ENCODE results near the gene MRPS23. TPM values are rescaled to one million over a fixed set of nuclear protein-coding genes. Genes with fewer than 3 reads are reported as not detected.

MRPS23 gene
- polyA plus RNA-seq, 2 of the 4 experiments (the other 2 are of a cell fraction), result 110 to 153 TPM

DNA sequence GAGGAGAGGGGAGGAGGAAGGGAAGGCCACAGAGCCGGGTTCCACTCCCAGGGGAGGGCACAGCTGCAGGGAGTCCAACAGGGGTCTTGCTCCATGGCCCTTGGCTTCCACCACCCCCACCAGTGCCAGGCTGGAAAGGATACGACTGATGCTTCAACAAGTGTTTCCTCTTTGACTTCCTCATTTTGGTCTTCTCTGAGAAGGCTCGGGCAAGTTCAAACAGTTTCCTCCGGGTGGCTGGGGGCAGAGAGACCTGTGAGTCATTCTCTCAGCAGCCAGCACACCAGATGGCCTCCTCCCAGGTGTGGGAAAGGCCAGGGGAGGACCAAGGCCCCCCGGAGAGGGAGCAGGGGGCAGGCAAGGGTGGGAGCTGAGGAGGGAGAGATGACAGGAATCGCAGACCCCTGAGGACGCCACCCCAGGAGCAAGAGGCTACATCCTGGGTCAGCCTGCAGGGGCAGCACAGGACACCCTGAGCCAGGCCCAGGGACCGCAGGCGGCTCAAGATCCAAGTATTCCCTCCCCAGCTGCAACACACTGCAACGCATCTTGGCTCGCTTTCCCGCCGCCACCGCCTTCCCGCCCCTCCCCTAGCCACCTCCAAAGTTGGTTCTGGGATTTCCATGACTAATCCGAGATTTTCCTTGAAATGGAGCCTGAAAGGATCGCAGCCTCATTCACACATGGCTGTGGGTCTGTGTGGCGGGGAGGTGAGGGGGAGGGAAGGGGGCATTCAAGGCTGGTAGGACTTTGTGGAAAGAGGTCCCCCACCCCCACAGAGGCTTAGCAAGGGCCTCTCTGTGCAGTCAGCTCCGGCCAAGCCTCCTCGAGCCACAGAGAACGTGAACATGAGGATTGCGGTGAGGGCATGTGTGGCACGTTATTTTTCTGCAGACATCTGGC is 18.4 kb upstream of the MRPS23 start:
- peak; percentile 92 to 97 for DNase-seq (ENCODE audit: low read depth in 1 of 2, low spot score in 1 of 2)
- H3K27ac ChIP-seq, result peak overlapping the region; percentile 92 to 95
- WGBS (ENCODE audit: missing lambda C conversion rate), result 20% methylated on average over 23 of the region's 23 CpGs
- peaks cover 69% of the 10 kb centered on the region for H3K4me1 ChIP-seq
- H3K4me3 ChIP-seq, result no peak overlapping the region
- POLR2A ChIA-PET, result interaction anchor here (0.5 to 2.8 kb wide), 8 partner anchors 10 to 139 kb away, joined by 3 to 15 read pairs (median 4); partner anchors contain the start of genes CUEDC1, MRPS23 and SRSF1
- peak overlapping the region; percentile 66 for H3K4me2 ChIP-seq
- CTCF ChIA-PET, result interaction anchor here (0.7 to 48.7 kb wide), 17 partner anchors 6 to 244 kb away, joined by 3 to 1377 read pairs (median 8); partner anchors contain the start of genes CUEDC1, MRPS23, SRSF1 and VEZF1
- FAIRE-seq, result peak; percentile 98
- no peaks in the 10 kb centered on the region for H3K9me3 ChIP-seq
- peak; percentile 84 to 91 for ATAC-seq
- TF ChIP-seq RAD21 (conservative IDR thresholded peaks at IDR 0.05 in 1 of 2, IDR thresholded peaks at IDR 0.05 in 1 of 2) (peak in 1 of 2 experiments; percentile 75), CHD2 (IDR thresholded peaks at IDR 0.05; ENCODE audit: low read length, partially characterized antibody) (no peak), TP53 (CRISPR knock-in tag; IDR thresholded peaks at IDR 0.05) (no peak), EP300 (IDR thresholded peaks at IDR 0.05) (peak; percentile 44 to 91; a peak in 4 of 5 replicates), CTCF (IDR thresholded peaks at IDR 0.05) (peak; percentile 50), GATA3 (IDR thresholded peaks at IDR 0.05; ENCODE audit: borderline replicate concordance) (peak; percentile 87), KDM1A (IDR thresholded peaks at IDR 0.05; ENCODE audit: low read depth) (no peak), ATOH8 (CRISPR knock-in tag; IDR thresholded peaks at IDR 0.05; ENCODE audit: low read depth) (peak; percentile 35; the same call in 1 of the 2 replicates), RARB (CRISPR knock-in tag; IDR thresholded peaks at IDR 0.05) (no peak), HMGXB4 (CRISPR knock-in tag; IDR thresholded peaks at IDR 0.05; ENCODE audit: borderline replicate concordance) (no peak), RFX5 (IDR thresholded peaks at IDR 0.05) (no peak), NFE2L2 (conservative IDR thresholded peaks at IDR 0.05; ENCODE audit: low read length) (no peak), PHF8 (IDR thresholded peaks at IDR 0.05; ENCODE audit: borderline replicate concordance, low read depth) (no peak), NR3C1 (IDR thresholded peaks at IDR 0.05) (no peak), CHD4 (IDR thresholded peaks at IDR 0.05; ENCODE audit: borderline replicate concordance) (no peak), HOXB13 (CRISPR knock-in tag; IDR thresholded peaks at IDR 0.05; ENCODE audit: low read depth) (0 out of 2 replicates have a peak, but pooled peaks have one; percentile 36), MAFK (IDR thresholded peaks at IDR 0.05; ENCODE audit: partially characterized antibody) (no peak), SMC3 (IDR thresholded peaks at IDR 0.05) (peak; percentile 55; the same call in 2 of the 3 replicates), TFCP2L1 (CRISPR knock-in tag; IDR thresholded peaks at IDR 0.05) (no peak), ZNF302 (CRISPR knock-in tag; IDR thresholded peaks at IDR 0.05) (0 out of 2 replicates have a peak, but pooled peaks have one; percentile 37), MAZ (IDR thresholded peaks at IDR 0.05; ENCODE audit: borderline replicate concordance, low read depth, low read length) (no peak), MYC (IDR thresholded peaks at IDR 0.05; ENCODE audit: borderline replicate concordance, low read length) (0 out of 2 replicates have a peak, but pooled peaks have one; percentile 29), HOXB5 (CRISPR knock-in tag; IDR thresholded peaks at IDR 0.05) (0 out of 2 replicates have a peak, but pooled peaks have one; percentile 22), FOSL2 (IDR thresholded peaks at IDR 0.05) (peak; percentile 80), FOSL2 (CRISPR knock-in tag; IDR thresholded peaks at IDR 0.05) (peak; percentile 92), ELK1 (IDR thresholded peaks at IDR 0.05; ENCODE audit: low read depth, low read length) (no peak), ESRRA (IDR thresholded peaks at IDR 0.05; ENCODE audit: borderline replicate concordance, low read length) (no peak)
- TF ChIP-seq, protein P1, sequence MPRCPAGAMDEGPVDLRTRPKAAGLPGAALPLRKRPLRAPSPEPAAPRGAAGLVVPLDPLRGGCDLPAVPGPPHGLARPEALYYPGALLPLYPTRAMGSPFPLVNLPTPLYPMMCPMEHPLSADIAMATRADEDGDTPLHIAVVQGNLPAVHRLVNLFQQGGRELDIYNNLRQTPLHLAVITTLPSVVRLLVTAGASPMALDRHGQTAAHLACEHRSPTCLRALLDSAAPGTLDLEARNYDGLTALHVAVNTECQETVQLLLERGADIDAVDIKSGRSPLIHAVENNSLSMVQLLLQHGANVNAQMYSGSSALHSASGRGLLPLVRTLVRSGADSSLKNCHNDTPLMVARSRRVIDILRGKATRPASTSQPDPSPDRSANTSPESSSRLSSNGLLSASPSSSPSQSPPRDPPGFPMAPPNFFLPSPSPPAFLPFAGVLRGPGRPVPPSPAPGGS (IDR thresholded peaks at IDR 0.05), result 0 out of 3 replicates have a peak, but pooled peaks have one; percentile 29
- TF ChIP-seq, protein P2, sequence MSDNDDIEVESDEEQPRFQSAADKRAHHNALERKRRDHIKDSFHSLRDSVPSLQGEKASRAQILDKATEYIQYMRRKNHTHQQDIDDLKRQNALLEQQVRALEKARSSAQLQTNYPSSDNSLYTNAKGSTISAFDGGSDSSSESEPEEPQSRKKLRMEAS (IDR thresholded peaks at IDR 0.05), result peak; percentile 81
- TF ChIP-seq, protein P3, sequence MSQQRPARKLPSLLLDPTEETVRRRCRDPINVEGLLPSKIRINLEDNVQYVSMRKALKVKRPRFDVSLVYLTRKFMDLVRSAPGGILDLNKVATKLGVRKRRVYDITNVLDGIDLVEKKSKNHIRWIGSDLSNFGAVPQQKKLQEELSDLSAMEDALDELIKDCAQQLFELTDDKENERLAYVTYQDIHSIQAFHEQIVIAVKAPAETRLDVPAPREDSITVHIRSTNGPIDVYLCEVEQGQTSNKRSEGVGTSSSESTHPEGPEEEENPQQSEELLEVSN (IDR thresholded peaks at IDR 0.05; ENCODE audit: borderline replicate concordance, low read depth), result peak; percentile 91

Data from A549 (cell line).